ENCODE measurements around the gene IREB2.
A peak's percentile ranks its signal among the peaks of the same experiment; 100 is the strongest.
"Not testable (repeated sequence)": the region's sequence is repeated elsewhere in the genome, so short reads cannot be mapped to it uniquely, and the experiment has no call there.

Gene IREB2

GRCh38 chr15:78437762-78438618 lies at the start of gene IREB2:
IREB2 (plus strand) TSS chr15:78438216; CDS start chr15:78438338, 122 bp downstream.
- DNase-seq: peak; percentile 99 to 100 (median 99)

- no peak for DNase-seq
Measured at GRCh38 chr15:78388865-78389264, 49.2 kb upstream of the IREB2 start.

GRCh38 chr15:78389322-78389721 lies 48.7 kb upstream of the IREB2 start:
- DNase-seq: no peak

GRCh38 chr15:78389738-78390137 lies 48.3 kb upstream of the IREB2 start:
- DNase-seq: no peak

- DNase-seq: no peak
Measured at GRCh38 chr15:78390242-78390641, 47.8 kb upstream of the IREB2 start.

- DNase-seq: no peak
Measured at GRCh38 chr15:78390826-78391225, 47.2 kb upstream of the IREB2 start.

- no peak for DNase-seq
Measured at GRCh38 chr15:78391781-78392180, 46.2 kb upstream of the IREB2 start.

GRCh38 chr15:78392430-78392829 lies 45.6 kb upstream of the IREB2 start:
- no peak for DNase-seq

- no peak for DNase-seq
Measured at GRCh38 chr15:78393137-78393536, 44.9 kb upstream of the IREB2 start.

GRCh38 chr15:78394026-78394425 lies 44.0 kb upstream of the IREB2 start:
- DNase-seq: peak; percentile 32 to 37 (median 33)

- DNase-seq: peak in 1 of 3 donors; percentile 11
Measured at GRCh38 chr15:78394981-78395616, 42.9 kb upstream of the IREB2 start.

- no peak for DNase-seq
Measured at GRCh38 chr15:78396186-78396814, 41.7 kb upstream of the IREB2 start.

- peak in 1 of 3 donors; percentile 27 for DNase-seq
Measured at GRCh38 chr15:78396976-78397375, 41.0 kb upstream of the IREB2 start.

GRCh38 chr15:78397382-78397781 lies 40.6 kb upstream of the IREB2 start:
- DNase-seq: no peak

- DNase-seq: no peak
Measured at GRCh38 chr15:78398076-78398825, 39.8 kb upstream of the IREB2 start.

GRCh38 chr15:78399091-78399490 lies 38.9 kb upstream of the IREB2 start:
- DNase-seq: peak in 2 of 3 donors; percentile 26 to 29

- DNase-seq: peak; percentile 22 to 64 (median 37)
Measured at GRCh38 chr15:78402061-78402610, 35.9 kb upstream of the IREB2 start.

- no peak for DNase-seq
Measured at GRCh38 chr15:78404125-78404524, 33.9 kb upstream of the IREB2 start.

GRCh38 chr15:78404796-78405195 lies 33.2 kb upstream of the IREB2 start:
- DNase-seq: not testable (repeated sequence)

- DNase-seq: no peak
Measured at GRCh38 chr15:78405336-78405924, 32.6 kb upstream of the IREB2 start.

- DNase-seq: peak; percentile 44 to 49 (median 44)
Measured at GRCh38 chr15:78406016-78406585, 31.9 kb upstream of the IREB2 start.

Data from suppressor macrophage treated with lipopolysaccharide for 1 hour (primary cell).